ENCODE measurements around the gene TST.

TST gene

DNA sequence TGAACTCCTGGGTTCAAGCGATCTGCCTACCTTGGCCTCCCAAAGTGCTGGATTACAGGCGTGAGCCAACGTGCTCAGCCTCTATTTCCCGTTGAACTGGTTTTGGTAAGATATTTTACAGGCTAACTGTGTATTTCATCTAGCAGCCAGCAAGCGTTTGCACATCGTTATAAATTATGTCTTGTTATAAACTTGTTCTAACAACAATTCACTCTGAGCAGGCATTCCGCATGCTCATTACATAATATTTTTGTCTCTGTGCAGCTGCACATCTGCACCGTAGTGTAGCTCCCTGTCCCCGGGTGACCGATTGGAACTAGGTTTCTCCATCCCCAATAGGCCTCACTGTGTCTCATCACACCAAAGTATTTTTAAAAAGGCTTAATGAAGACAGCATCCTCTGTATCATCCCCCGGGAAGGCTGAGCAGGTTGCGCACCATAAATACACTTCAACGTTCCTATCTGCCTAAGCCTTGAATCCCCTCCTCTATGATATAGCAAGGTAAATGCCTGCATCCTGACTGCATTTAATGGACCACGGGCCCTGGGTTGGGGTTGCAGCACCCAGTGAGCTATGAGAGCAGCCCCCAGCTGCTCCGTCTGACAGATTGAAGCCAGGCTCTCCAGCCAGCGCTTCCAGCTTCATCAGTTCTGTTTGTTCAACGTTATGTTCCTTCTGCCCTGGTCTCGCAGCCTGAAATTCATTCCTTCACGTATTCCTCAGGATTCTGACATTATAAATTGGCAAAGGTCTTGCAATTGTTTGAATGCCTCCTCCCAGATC is 47.7 kb downstream of the TST start:
- H3K4me3 ChIP-seq (ENCODE audit: low read depth, low read length), result no peak overlapping the region
- TF ChIP-seq, protein P1, sequence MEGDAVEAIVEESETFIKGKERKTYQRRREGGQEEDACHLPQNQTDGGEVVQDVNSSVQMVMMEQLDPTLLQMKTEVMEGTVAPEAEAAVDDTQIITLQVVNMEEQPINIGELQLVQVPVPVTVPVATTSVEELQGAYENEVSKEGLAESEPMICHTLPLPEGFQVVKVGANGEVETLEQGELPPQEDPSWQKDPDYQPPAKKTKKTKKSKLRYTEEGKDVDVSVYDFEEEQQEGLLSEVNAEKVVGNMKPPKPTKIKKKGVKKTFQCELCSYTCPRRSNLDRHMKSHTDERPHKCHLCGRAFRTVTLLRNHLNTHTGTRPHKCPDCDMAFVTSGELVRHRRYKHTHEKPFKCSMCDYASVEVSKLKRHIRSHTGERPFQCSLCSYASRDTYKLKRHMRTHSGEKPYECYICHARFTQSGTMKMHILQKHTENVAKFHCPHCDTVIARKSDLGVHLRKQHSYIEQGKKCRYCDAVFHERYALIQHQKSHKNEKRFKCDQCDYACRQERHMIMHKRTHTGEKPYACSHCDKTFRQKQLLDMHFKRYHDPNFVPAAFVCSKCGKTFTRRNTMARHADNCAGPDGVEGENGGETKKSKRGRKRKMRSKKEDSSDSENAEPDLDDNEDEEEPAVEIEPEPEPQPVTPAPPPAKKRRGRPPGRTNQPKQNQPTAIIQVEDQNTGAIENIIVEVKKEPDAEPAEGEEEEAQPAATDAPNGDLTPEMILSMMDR (IDR thresholded peaks at IDR 0.05; ENCODE audit: low read depth, low read length, missing control alignments), result no peak
- DNase-seq (ENCODE audit: low read depth), result no peak

GRCh38 chr22:36968249-36968964 is 50.8 kb downstream of the TST start:
- TF ChIP-seq, protein P1 (IDR thresholded peaks at IDR 0.05; ENCODE audit: low read depth, low read length, missing control alignments), result no peak

GRCh38 chr22:36966851-36967540 is 52.3 kb downstream of the TST start:
- TF ChIP-seq, protein P1 (IDR thresholded peaks at IDR 0.05; ENCODE audit: low read depth, low read length, missing control alignments), result no peak

More at GRCh38 chr22:36968249-36968964, 50.8 kb downstream of the TST start:
- DNase-seq (ENCODE audit: low read depth), result no peak
- no peak overlapping the region for H3K4me3 ChIP-seq (ENCODE audit: low read depth, low read length)

GRCh38 chr22:36965696-36966095 is 53.6 kb downstream of the TST start:
- DNase-seq (ENCODE audit: low read depth), result no peak
- H3K4me3 ChIP-seq (ENCODE audit: low read depth, low read length), result no peak overlapping the region
- TF ChIP-seq, protein P1 (IDR thresholded peaks at IDR 0.05; ENCODE audit: low read depth, low read length, missing control alignments), result no peak

More at GRCh38 chr22:36966851-36967540, 52.3 kb downstream of the TST start:
- DNase-seq (ENCODE audit: low read depth), result no peak
- H3K4me3 ChIP-seq (ENCODE audit: low read depth, low read length), result no peak overlapping the region

DNA sequence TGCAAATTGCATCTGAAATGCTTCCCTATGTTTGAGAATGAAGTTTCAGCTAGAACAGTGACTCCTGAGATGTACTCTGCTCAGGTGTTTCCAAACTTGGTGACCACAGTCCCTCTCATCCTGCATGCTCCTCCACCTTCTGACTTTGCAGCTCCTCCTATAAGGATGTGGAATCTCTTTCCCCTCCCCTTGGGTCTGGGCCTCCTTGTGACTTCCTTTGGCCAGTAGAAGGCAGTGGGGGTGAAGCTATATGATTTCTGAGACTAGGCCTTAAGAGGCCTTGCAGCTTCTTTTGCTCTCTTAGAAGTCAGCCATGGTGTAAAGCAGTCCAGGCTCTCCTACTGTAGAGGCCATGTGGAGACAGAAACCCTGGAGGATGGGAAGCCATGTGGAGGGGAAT is 55.1 kb downstream of the TST start:
- DNase-seq (ENCODE audit: low read depth), result no peak
- H3K4me3 ChIP-seq (ENCODE audit: low read depth, low read length), result no peak overlapping the region
- TF ChIP-seq, protein P1 (IDR thresholded peaks at IDR 0.05; ENCODE audit: low read depth, low read length, missing control alignments), result no peak

DNA sequence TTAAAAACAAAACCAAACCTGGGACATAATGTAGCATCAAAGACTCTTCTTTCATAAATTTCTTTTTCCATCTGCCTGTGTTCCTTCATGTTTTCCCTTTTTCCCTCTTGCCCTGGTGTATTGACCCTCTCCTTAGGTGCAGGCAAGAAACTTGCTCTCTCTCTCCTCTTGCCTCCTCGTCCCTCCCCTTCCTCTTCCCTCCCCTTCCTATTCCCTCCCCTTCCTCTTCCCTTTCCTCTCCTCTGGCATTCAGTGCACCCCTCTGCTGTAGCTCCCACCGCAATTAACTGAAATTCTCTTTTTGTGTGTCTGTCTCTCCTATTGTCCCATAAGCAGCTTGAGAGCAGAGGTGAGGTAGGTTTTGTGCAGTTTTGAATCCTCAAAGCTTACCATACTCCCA is 55.9 kb downstream of the TST start:
- no peak for DNase-seq (ENCODE audit: low read depth)
- H3K4me3 ChIP-seq (ENCODE audit: low read depth, low read length), result no peak overlapping the region
- TF ChIP-seq, protein P1 (IDR thresholded peaks at IDR 0.05; ENCODE audit: low read depth, low read length, missing control alignments), result no peak

All from GM12864 (cell line).